NCI-H2029 treated with DMSO at 0.1 percent for 48 hours (cell line): ENCODE measurements around the gene STAT4.

Experiments
- DNase-seq: peaks from one replicate; lab custom pipeline; 2025; lab: John Stamatoyannopoulos, UW

STAT4 gene

GRCh38 chr2:191150600-191151330 is at the start of gene STAT4:
TSS of gene STAT4 (minus strand) at chr2:191150994. CDS start at chr2:191148203, 2,791 bp downstream.
- no peak for DNase-seq

- DNase-seq, result no peak
Observed at GRCh38 chr2:191199929-191200512, 49.2 kb upstream of the STAT4 start.

- no peak for DNase-seq
Observed at GRCh38 chr2:191198271-191198670, 47.5 kb upstream of the STAT4 start.

GRCh38 chr2:191197096-191197495 is 46.3 kb upstream of the STAT4 start:
- no peak for DNase-seq

GRCh38 chr2:191195021-191195420 is 44.2 kb upstream of the STAT4 start:
- no peak for DNase-seq

- DNase-seq, result no peak
Observed at GRCh38 chr2:191190861-191191552, 40.2 kb upstream of the STAT4 start.

GRCh38 chr2:191190435-191190834 is 39.6 kb upstream of the STAT4 start:
- DNase-seq, result peak; percentile 50

- DNase-seq, result peak; percentile 59
Observed at GRCh38 chr2:191189112-191189635, 38.4 kb upstream of the STAT4 start.

GRCh38 chr2:191188550-191189093 is 37.8 kb upstream of the STAT4 start:
- no peak for DNase-seq

GRCh38 chr2:191187105-191187829 is 36.5 kb upstream of the STAT4 start:
- peak; percentile 24 for DNase-seq

GRCh38 chr2:191184457-191184856 is 33.7 kb upstream of the STAT4 start:
- no peak for DNase-seq

- DNase-seq, result no peak
Observed at GRCh38 chr2:191183516-191183915, 32.7 kb upstream of the STAT4 start.

GRCh38 chr2:191183081-191183480 is 32.3 kb upstream of the STAT4 start:
- DNase-seq, result no peak

GRCh38 chr2:191180713-191181112 is 29.9 kb upstream of the STAT4 start:
- DNase-seq, result no peak

GRCh38 chr2:191180276-191180675 is 29.5 kb upstream of the STAT4 start:
- no peak for DNase-seq

- no peak for DNase-seq
Observed at GRCh38 chr2:191178806-191179514, 28.2 kb upstream of the STAT4 start.

GRCh38 chr2:191177751-191178736 is 27.2 kb upstream of the STAT4 start:
- no peak for DNase-seq

- no peak for DNase-seq
Observed at GRCh38 chr2:191176801-191177438, 26.1 kb upstream of the STAT4 start.

GRCh38 chr2:191176305-191176704 is 25.5 kb upstream of the STAT4 start:
- DNase-seq, result no peak

GRCh38 chr2:191174442-191174841 is 23.6 kb upstream of the STAT4 start:
- DNase-seq, result no peak
